H1 (cell line): ENCODE measurements around the gene GALNT1.

Experiments
- ASH2L ChIP-seq: fragments of 200-600, 300-600 bp; sonication (generic); IDR thresholded peaks from one replicate; pipeline ENCODE4 v1.7.1; 2017; ENCODE audit warnings: low read length
- BCL11A ChIP-seq, 2 experiments: IDR thresholded peaks; one replicate each; pipeline ENCODE4 v1.6.1; 2011; ENCODE audit warnings: low read depth in 2 of 2, low read length in 2 of 2, mild to moderate bottlenecking in 2 of 2
- CEBPB ChIP-seq: IDR thresholded peaks from 2 replicates; pipeline ENCODE4 v1.6.1; 2012; ENCODE audit warnings: low read depth, low read length
- CTCF ChIP-seq, 3 experiments: IDR thresholded peaks; 1 replicate in 2 of 3; 2 replicates in 1 of 3; pipeline versions ENCODE4 v1.5.1 to v1.6.1; 2011; ENCODE audit warnings: low read length in 3 of 3, mild to moderate bottlenecking in 3 of 3, inconsistent platforms in 2 of 3, low read depth in 1 of 3, moderate library complexity in 1 of 3; ENCODE audit not compliant: insufficient read depth in 1 of 3; ENCODE audit errors: control extremely low read depth in 1 of 3
- NANOG ChIP-seq: IDR thresholded peaks from 2 replicates; pipeline ENCODE4 v1.6.1; 2011; ENCODE audit warnings: low read length, low read depth, mild to moderate bottlenecking, inconsistent platforms; ENCODE audit not compliant: insufficient read depth, poor library complexity, severe bottlenecking
- POLR2A ChIP-seq, 2 experiments: IDR thresholded peaks; 1 replicate in 1 of 2; 2 replicates in 1 of 2; pipeline ENCODE4 v1.6.1; 2011; ENCODE audit warnings: low read depth in 2 of 2, low read length in 2 of 2, mild to moderate bottlenecking in 2 of 2; ENCODE audit errors: control extremely low read depth in 1 of 2
- POLR2AphosphoS5 ChIP-seq: IDR thresholded peaks from 2 replicates; pipeline ENCODE4 v1.6.1; 2011; ENCODE audit warnings: low read depth, low read length
- RXRA ChIP-seq: IDR thresholded peaks from 2 replicates; pipeline ENCODE4 v1.6.1; 2011; ENCODE audit warnings: low read depth, mild to moderate bottlenecking, low read length, moderate library complexity; ENCODE audit not compliant: insufficient read depth
- SRF ChIP-seq: IDR thresholded peaks from 2 replicates; pipeline ENCODE4 v1.6.1; 2011; ENCODE audit warnings: mild to moderate bottlenecking, low read depth, low read length, moderate library complexity
- TAF1 ChIP-seq: IDR thresholded peaks from 2 replicates; pipeline ENCODE4 v1.6.1; 2011; ENCODE audit warnings: mild to moderate bottlenecking, low read depth, low read length
- TCF12 ChIP-seq: IDR thresholded peaks from 2 replicates; pipeline ENCODE4 v1.6.1; 2011; ENCODE audit warnings: low read depth, mild to moderate bottlenecking, low read length
- USF2 ChIP-seq: IDR thresholded peaks from 2 replicates; pipeline ENCODE4 v1.6.1; 2011; ENCODE audit warnings: low read length, improper control_type of control experiment
- ZNF274 ChIP-seq: IDR thresholded peaks from 2 replicates; pipeline ENCODE4 v1.7.0; 2012; ENCODE audit warnings: low read length, borderline replicate concordance; ENCODE audit errors: extremely low read depth

- TF ChIP-seq TCF12 (no peak), ZNF274 (no peak), POLR2A (IDR thresholded peaks at IDR 0.05; ENCODE audit: control extremely low read depth in 1 of 2, low read depth in 2 of 2, low read length in 2 of 2) (no peak), CTCF (IDR thresholded peaks at IDR 0.05; ENCODE audit: control extremely low read depth in 1 of 3, insufficient read depth in 1 of 3, low read depth in 1 of 3, low read length in 3 of 3) (no peak), POLR2AphosphoS5 (no peak), NANOG (no peak), SRF (no peak), BCL11A (IDR thresholded peaks at IDR 0.05; ENCODE audit: low read depth in 2 of 2, low read length in 2 of 2) (no peak), TAF1 (no peak), USF2 (no peak), ASH2L (no peak), CEBPB (no peak), RXRA (no peak)
Observed at GRCh38 chr18:35624146-35624545, 42.6 kb downstream of the GALNT1 start.
